Measurements from ENCODE around the gene EIF4A3.

The EIF4A3 gene

DNA sequence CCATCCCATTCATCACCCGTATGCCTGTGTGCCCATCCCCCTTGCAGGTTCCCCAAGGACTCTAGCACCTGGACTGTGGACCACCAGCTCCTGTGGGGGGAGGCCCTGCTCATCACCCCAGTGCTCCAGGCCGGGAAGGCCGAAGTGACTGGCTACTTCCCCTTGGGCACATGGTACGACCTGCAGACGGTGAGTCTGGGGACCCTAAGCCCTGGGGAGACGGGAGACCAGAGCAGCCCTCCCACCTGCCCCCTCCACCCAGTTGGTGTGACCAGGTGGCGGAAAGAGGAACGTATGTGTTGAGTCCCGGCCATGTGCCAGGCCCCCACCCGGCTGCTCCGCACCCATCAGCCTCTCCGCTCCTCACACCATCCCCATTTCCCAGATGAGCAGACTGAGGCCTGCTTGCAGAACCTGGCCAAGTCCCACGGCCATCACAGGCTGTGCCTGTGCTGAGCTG lies 30.0 kb downstream of the EIF4A3 start:
- Histone ChIP-seq H3K9ac (ENCODE audit: low read depth, low read length, poor library complexity, severe bottlenecking) (no peak overlapping the region), H3K36me3 (ENCODE audit: insufficient read depth, low read length) (no peaks in the 10 kb centered on the region), H3K4me3 (ENCODE audit: low read length, poor library complexity, severe bottlenecking) (no peak overlapping the region), H4K20me1 (ENCODE audit: insufficient read depth, low read length, poor library complexity, severe bottlenecking) (no peaks in the 10 kb centered on the region), H3F3A (ENCODE audit: low read depth) (no peaks in the 10 kb centered on the region), H3K9me3 (ENCODE audit: insufficient read depth, low read depth, low read length) (no peaks in the 10 kb centered on the region), H3K27me3 (ENCODE audit: insufficient read depth, low read length, poor library complexity, severe bottlenecking) (no peaks in the 10 kb centered on the region), H3K4me2 (ENCODE audit: low read depth, low read length, poor library complexity, severe bottlenecking) (no peak overlapping the region), H3K79me2 (ENCODE audit: insufficient read depth, low read length) (no peaks in the 10 kb centered on the region), H2AFZ (ENCODE audit: low read length) (no peak overlapping the region), H3K9me2 (replicated peaks; ENCODE audit: low read depth, low read length) (no peaks in the 10 kb centered on the region), H3K4me1 (ENCODE audit: insufficient read depth, low read length, poor library complexity, severe bottlenecking) (no peaks in the 10 kb centered on the region)
- no peak for TF ChIP-seq EZH2phosphoT487 (IDR thresholded peaks at IDR 0.05; ENCODE audit: borderline replicate concordance)
- TF ChIP-seq, protein P1, sequence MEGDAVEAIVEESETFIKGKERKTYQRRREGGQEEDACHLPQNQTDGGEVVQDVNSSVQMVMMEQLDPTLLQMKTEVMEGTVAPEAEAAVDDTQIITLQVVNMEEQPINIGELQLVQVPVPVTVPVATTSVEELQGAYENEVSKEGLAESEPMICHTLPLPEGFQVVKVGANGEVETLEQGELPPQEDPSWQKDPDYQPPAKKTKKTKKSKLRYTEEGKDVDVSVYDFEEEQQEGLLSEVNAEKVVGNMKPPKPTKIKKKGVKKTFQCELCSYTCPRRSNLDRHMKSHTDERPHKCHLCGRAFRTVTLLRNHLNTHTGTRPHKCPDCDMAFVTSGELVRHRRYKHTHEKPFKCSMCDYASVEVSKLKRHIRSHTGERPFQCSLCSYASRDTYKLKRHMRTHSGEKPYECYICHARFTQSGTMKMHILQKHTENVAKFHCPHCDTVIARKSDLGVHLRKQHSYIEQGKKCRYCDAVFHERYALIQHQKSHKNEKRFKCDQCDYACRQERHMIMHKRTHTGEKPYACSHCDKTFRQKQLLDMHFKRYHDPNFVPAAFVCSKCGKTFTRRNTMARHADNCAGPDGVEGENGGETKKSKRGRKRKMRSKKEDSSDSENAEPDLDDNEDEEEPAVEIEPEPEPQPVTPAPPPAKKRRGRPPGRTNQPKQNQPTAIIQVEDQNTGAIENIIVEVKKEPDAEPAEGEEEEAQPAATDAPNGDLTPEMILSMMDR (conservative IDR thresholded peaks at IDR 0.05; ENCODE audit: low read length), result no peak

DNA sequence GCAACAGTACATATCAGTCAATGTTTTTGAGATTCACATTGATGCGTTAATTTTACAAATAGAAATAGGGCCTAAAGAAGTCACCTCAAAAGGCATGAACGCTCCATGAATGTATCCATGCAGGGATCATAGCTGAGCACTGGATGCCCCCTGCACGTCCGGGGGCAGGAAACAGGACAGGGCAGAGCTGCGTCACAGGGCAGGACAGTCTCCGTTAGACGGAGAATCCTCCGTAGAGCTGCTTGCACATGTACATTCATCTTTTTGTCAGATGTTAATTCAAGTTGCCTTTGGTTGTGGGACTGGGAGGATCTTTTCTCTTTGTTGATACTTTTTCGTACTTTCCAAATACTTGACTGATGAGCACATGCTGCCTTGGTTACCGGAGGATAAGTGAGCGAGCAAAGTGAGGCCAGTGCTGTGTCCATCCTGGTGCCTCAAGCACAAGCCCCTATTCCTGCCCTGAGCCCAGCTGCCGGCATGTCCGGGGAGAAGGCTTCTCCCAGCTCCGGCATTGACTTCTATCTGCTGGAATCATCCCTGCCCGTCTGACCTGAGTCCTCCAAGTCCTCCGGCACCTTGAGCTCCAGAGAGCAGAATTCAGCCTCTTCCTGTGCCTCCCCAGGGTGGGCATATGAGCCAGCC lies 30.5 kb downstream of the EIF4A3 start:
- H3K79me2 ChIP-seq (ENCODE audit: insufficient read depth, low read length), result no peaks in the 10 kb centered on the region
- no peaks in the 10 kb centered on the region for H3K9me2 ChIP-seq (replicated peaks; ENCODE audit: low read depth, low read length)
- TF ChIP-seq, protein P1 (conservative IDR thresholded peaks at IDR 0.05; ENCODE audit: low read length), result no peak
- TF ChIP-seq EZH2phosphoT487 (IDR thresholded peaks at IDR 0.05; ENCODE audit: borderline replicate concordance), result no peak
- H3F3A ChIP-seq (ENCODE audit: low read depth), result no peaks in the 10 kb centered on the region
- no peaks in the 10 kb centered on the region for H4K20me1 ChIP-seq (ENCODE audit: insufficient read depth, low read length, poor library complexity, severe bottlenecking)
- no peak overlapping the region for H2AFZ ChIP-seq (ENCODE audit: low read length)
- no peaks in the 10 kb centered on the region for H3K4me1 ChIP-seq (ENCODE audit: insufficient read depth, low read length, poor library complexity, severe bottlenecking)
- H3K4me2 ChIP-seq (ENCODE audit: low read depth, low read length, poor library complexity, severe bottlenecking), result no peak overlapping the region
- H3K9ac ChIP-seq (ENCODE audit: low read depth, low read length, poor library complexity, severe bottlenecking), result no peak overlapping the region
- no peaks in the 10 kb centered on the region for H3K36me3 ChIP-seq (ENCODE audit: insufficient read depth, low read length)
- H3K9me3 ChIP-seq (ENCODE audit: insufficient read depth, low read depth, low read length), result no peaks in the 10 kb centered on the region
- no peaks in the 10 kb centered on the region for H3K27me3 ChIP-seq (ENCODE audit: insufficient read depth, low read length, poor library complexity, severe bottlenecking)
- H3K4me3 ChIP-seq (ENCODE audit: low read length, poor library complexity, severe bottlenecking), result no peak overlapping the region

DNA sequence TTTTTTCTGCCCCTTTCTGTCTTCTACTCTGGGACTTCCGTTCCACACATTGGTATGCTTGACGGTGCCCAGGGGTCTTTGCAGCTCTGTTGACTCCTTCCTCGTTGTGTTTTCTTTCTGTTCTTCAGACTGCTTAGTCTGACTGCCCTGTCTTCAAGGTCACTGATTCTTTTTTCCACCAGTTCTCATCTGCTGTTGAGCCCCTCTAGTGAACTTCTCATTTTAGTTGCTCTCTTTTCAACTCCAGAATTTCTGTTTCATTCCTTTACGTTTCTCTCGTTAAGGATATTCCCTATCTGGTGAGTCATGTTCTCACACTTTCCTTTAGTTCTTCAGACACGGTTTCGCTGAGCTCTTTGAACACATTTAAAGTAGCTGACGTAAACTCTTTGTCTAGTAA lies 31.8 kb downstream of the EIF4A3 start:
- Histone ChIP-seq H2AFZ (ENCODE audit: low read length) (no peak overlapping the region), H3K4me1 (ENCODE audit: insufficient read depth, low read length, poor library complexity, severe bottlenecking) (no peaks in the 10 kb centered on the region), H3K9ac (ENCODE audit: low read depth, low read length, poor library complexity, severe bottlenecking) (no peak overlapping the region), H3K36me3 (ENCODE audit: insufficient read depth, low read length) (no peaks in the 10 kb centered on the region), H3K4me3 (ENCODE audit: low read length, poor library complexity, severe bottlenecking) (no peak overlapping the region), H3K4me2 (ENCODE audit: low read depth, low read length, poor library complexity, severe bottlenecking) (no peak overlapping the region), H3K9me2 (replicated peaks; ENCODE audit: low read depth, low read length) (no peaks in the 10 kb centered on the region), H3K9me3 (ENCODE audit: insufficient read depth, low read depth, low read length) (no peaks in the 10 kb centered on the region), H3K79me2 (ENCODE audit: insufficient read depth, low read length) (no peaks in the 10 kb centered on the region), H3F3A (ENCODE audit: low read depth) (no peaks in the 10 kb centered on the region), H3K27me3 (ENCODE audit: insufficient read depth, low read length, poor library complexity, severe bottlenecking) (no peaks in the 10 kb centered on the region), H4K20me1 (ENCODE audit: insufficient read depth, low read length, poor library complexity, severe bottlenecking) (no peaks in the 10 kb centered on the region)
- TF ChIP-seq EZH2phosphoT487 (IDR thresholded peaks at IDR 0.05; ENCODE audit: borderline replicate concordance), result no peak
- TF ChIP-seq, protein P1 (conservative IDR thresholded peaks at IDR 0.05; ENCODE audit: low read length), result no peak
